ENCODE data around the gene C16orf89.

C16orf89 gene

GRCh38 chr16:5028950-5029475 is 36.7 kb downstream of the C16orf89 start:
- DNase-seq (ENCODE audit: low read depth): no peak

GRCh38 chr16:5027575-5028235 is 38.1 kb downstream of the C16orf89 start:
- DNase-seq (ENCODE audit: low read depth): no peak

GRCh38 chr16:5027086-5027485 is 38.7 kb downstream of the C16orf89 start:
- no peak for DNase-seq (ENCODE audit: low read depth)

- DNase-seq (ENCODE audit: low read depth): no peak
These were observed 39.1 kb downstream of the C16orf89 start for GRCh38 chr16:5026664-5027063.

- no peak for DNase-seq (ENCODE audit: low read depth)
These were observed 40.6 kb downstream of the C16orf89 start for GRCh38 chr16:5025171-5025632.

- no peak for DNase-seq (ENCODE audit: low read depth)
These were observed 41.1 kb downstream of the C16orf89 start for GRCh38 chr16:5024632-5025031.

GRCh38 chr16:5022521-5022920 is 43.2 kb downstream of the C16orf89 start:
- no peak for DNase-seq (ENCODE audit: low read depth)

- DNase-seq (ENCODE audit: low read depth): no peak
These were observed 45.2 kb downstream of the C16orf89 start for GRCh38 chr16:5020551-5020950.

GRCh38 chr16:5019775-5020174 is 46.0 kb downstream of the C16orf89 start:
- no peak for DNase-seq (ENCODE audit: low read depth)

- DNase-seq (ENCODE audit: low read depth): no peak
These were observed 47.0 kb downstream of the C16orf89 start for GRCh38 chr16:5018793-5019192.

- DNase-seq (ENCODE audit: low read depth): no peak
These were observed 48.1 kb downstream of the C16orf89 start for GRCh38 chr16:5017678-5017969.

GRCh38 chr16:5016967-5017677 is 48.6 kb downstream of the C16orf89 start:
- no peak for DNase-seq (ENCODE audit: low read depth)

GRCh38 chr16:5015887-5016286 is 49.9 kb downstream of the C16orf89 start:
- DNase-seq (ENCODE audit: low read depth): no peak

- DNase-seq (ENCODE audit: low read depth): no peak
These were observed 50.4 kb downstream of the C16orf89 start for GRCh38 chr16:5015351-5015750.

GRCh38 chr16:5012887-5013286 is 52.9 kb downstream of the C16orf89 start:
- DNase-seq (ENCODE audit: low read depth): no peak

GRCh38 chr16:5011637-5012036 is 54.1 kb downstream of the C16orf89 start:
- no peak for DNase-seq (ENCODE audit: low read depth)

- DNase-seq (ENCODE audit: low read depth): no peak
These were observed 55.0 kb downstream of the C16orf89 start for GRCh38 chr16:5010576-5011329.

- DNase-seq (ENCODE audit: low read depth): no peak
These were observed 57.4 kb downstream of the C16orf89 start for GRCh38 chr16:5008311-5008731.

GRCh38 chr16:5007256-5007655 is 58.5 kb downstream of the C16orf89 start:
- no peak for DNase-seq (ENCODE audit: low read depth)

GRCh38 chr16:5006348-5007193 is 59.2 kb downstream of the C16orf89 start:
- no peak for DNase-seq (ENCODE audit: low read depth)

- DNase-seq (ENCODE audit: low read depth): no peak
These were observed 59.8 kb downstream of the C16orf89 start for GRCh38 chr16:5005916-5006315.

GRCh38 chr16:5004311-5004710 is 61.4 kb downstream of the C16orf89 start:
- DNase-seq (ENCODE audit: low read depth): no peak
